ENCODE data around the gene BTN3A1.

DNA sequence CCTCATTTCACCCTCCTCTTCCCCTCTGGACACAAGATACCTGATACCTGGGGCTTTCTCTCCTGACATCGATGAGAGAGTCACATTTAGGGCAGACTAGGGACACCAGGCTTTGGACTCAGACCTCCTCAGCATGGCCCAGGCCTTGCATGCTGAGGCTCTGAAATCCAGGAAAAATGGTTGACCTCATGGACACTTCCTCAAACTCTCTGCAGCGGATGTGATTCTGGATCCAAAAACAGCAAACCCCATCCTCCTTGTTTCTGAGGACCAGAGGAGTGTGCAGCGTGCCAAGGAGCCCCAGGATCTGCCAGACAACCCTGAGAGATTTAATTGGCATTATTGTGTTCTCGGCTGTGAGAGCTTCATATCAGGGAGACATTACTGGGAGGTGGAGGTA is 10.9 kb downstream of the BTN3A1 start:
- TF ChIP-seq ZNF274 (IDR thresholded peaks at IDR 0.05; ENCODE audit: borderline replicate concordance, extremely low read depth, low read length): no peak
- TF ChIP-seq RNF2 (IDR thresholded peaks at IDR 0.05; ENCODE audit: borderline replicate concordance, low read depth, low read length, missing control alignments, poor library complexity, severe bottlenecking): no peak
- TF ChIP-seq CTCF (IDR thresholded peaks at IDR 0.05; ENCODE audit: control extremely low read depth in 1 of 3, insufficient read depth in 1 of 3, low read depth in 1 of 3, low read length in 3 of 3): no peak
- TF ChIP-seq, protein P1, sequence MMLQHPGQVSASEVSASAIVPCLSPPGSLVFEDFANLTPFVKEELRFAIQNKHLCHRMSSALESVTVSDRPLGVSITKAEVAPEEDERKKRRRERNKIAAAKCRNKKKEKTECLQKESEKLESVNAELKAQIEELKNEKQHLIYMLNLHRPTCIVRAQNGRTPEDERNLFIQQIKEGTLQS (IDR thresholded peaks at IDR 0.05; ENCODE audit: insufficient read depth, low read depth, low read length): no peak
- no peak for TF ChIP-seq POLR2A (IDR thresholded peaks at IDR 0.05; ENCODE audit: control extremely low read depth in 1 of 2, low read depth in 2 of 2, low read length in 2 of 2)

Measured in H1 (cell line).